GM06990 (cell line): ENCODE results near the gene TTBK1.

ENCODE experiments used
- DNase-seq: peaks from one replicate; pipeline ENCODE4 v3.0.0-alpha.2; 2011; ENCODE audit not compliant: insufficient read length; ENCODE audit errors: extremely low read depth
- H3K27me3 ChIP-seq: replicated peaks from 2 replicates; pipeline ENCODE4 v1.6.0; 2011; ENCODE audit warnings: low read length; ENCODE audit not compliant: control insufficient read depth, insufficient read depth
- H3K36me3 ChIP-seq: 2 replicates; pipeline ENCODE4 v1.5.1; 2011; ENCODE audit warnings: low read length; ENCODE audit not compliant: control insufficient read depth, insufficient read depth
- H3K4me3 ChIP-seq: replicated peaks from 2 replicates; pipeline ENCODE4 v1.5.1; 2011; ENCODE audit warnings: low read depth, mild to moderate bottlenecking, control low read depth, low read length
- CTCF ChIP-seq: IDR thresholded peaks from 2 replicates; pipeline ENCODE4 v1.5.1; 2011; ENCODE audit warnings: low read length, control low read depth, mild to moderate bottlenecking, inconsistent platforms; ENCODE audit not compliant: insufficient read depth, poor library complexity, severe bottlenecking

Gene TTBK1

GRCh38 chr6:43207286-43207685 lies 36.0 kb upstream of the TTBK1 start:
- Histone ChIP-seq H3K36me3 (peaks cover 18% of the 10 kb centered on the region), H3K27me3 (no peaks in the 10 kb centered on the region), H3K4me3 (no peak overlapping the region)
- no peak for DNase-seq
- TF ChIP-seq CTCF: no peak

- DNase-seq: no peak
- no peak for TF ChIP-seq CTCF
Measured at GRCh38 chr6:43211955-43212354, 31.3 kb upstream of the TTBK1 start.

GRCh38 chr6:43213431-43213830 lies 29.9 kb upstream of the TTBK1 start:
- no peak for TF ChIP-seq CTCF
- DNase-seq: no peak
- Histone ChIP-seq H3K4me3 (no peak overlapping the region), H3K27me3 (no peaks in the 10 kb centered on the region), H3K36me3 (peaks cover 19% of the 10 kb centered on the region)

More at GRCh38 chr6:43211955-43212354, 31.3 kb upstream of the TTBK1 start:
- Histone ChIP-seq H3K36me3 (peaks cover 15% of the 10 kb centered on the region), H3K4me3 (no peak overlapping the region), H3K27me3 (no peaks in the 10 kb centered on the region)

DNA sequence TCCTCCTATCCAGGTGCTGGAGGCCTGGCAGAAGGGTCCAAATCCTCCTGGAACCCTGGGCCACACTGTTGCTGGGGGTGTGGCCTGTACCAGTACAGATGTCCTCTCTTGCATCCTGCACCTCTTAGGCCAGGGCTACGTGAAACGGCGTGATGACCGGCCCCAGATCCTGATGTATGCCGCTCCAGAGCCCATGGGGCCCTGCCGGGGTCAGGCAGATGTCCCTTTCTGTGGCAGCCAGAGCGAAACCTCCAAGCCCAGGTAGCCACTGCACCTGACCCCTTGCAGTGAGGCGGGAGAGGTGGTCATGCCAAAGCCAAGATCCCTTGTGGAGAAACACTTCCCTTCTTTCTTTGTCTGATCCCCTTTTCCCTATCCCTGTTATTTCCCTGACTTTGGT lies 28.2 kb upstream of the TTBK1 start:
- no peak for TF ChIP-seq CTCF
- Histone ChIP-seq H3K4me3 (no peak overlapping the region), H3K36me3 (peaks cover 22% of the 10 kb centered on the region), H3K27me3 (no peaks in the 10 kb centered on the region)
- no peak for DNase-seq

GRCh38 chr6:43216200-43216599 lies 27.1 kb upstream of the TTBK1 start:
- Histone ChIP-seq H3K27me3 (no peaks in the 10 kb centered on the region), H3K36me3 (peaks cover 30% of the 10 kb centered on the region), H3K4me3 (no peak overlapping the region)
- no peak for DNase-seq
- TF ChIP-seq CTCF: no peak

DNA sequence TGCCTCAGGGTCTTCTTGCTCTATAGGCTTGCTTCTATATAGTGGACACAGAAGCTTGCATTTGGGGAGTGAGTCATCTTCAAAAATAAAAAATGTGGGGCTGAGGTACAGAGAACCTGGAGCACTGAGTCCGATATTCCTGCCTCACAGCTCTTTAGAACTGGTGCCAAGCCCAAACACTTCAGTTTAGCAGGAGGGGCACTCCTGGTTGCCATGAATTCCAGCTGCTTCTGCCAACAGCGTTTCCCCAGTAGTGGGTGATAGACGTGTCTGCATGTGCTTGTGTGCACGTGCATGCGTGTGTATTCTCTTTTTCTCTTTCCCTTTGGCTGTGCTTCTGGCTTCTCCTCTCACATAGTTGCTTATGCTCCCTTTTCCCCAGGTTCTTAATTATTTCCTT lies 25.9 kb upstream of the TTBK1 start:
- peaks cover 33% of the 10 kb centered on the region for H3K36me3 ChIP-seq
- H3K27me3 ChIP-seq: no peaks in the 10 kb centered on the region
- TF ChIP-seq CTCF: no peak
- H3K4me3 ChIP-seq: no peak overlapping the region
- no peak for DNase-seq
